Measurements from ENCODE around the gene FTCD. TPM values are rescaled to one million over a fixed set of nuclear protein-coding genes. Genes with fewer than 3 reads are reported as not detected.
"Not testable (repeated sequence)": the region's sequence is repeated elsewhere in the genome, so short reads cannot be mapped to it uniquely, and the experiment has no call there.

Gene FTCD
- total and polyA plus RNA-seq, 4 experiments from 2014 or later: 1.3 to 1.7 TPM; not detected in 2

- Mint-ChIP-seq H3K4me1 (peaks cover 0 to 4% (median 1%) of the 10 kb centered on the region in 4 donors), H3K27me3 (no peaks in the 10 kb centered on the region), H3K4me3 (no peak overlapping the region), H3K36me3 (no peaks in the 10 kb centered on the region), H3K27ac (peak overlapping the region in 1 of 7 donors; percentile 70), H3K9me3 (no peaks in the 10 kb centered on the region)
- Histone ChIP-seq H3K4me1 (ENCODE audit: insufficient read depth, low read length) (peaks cover 5% of the 10 kb centered on the region), H3K27ac (ENCODE audit: low read depth, low read length) (no peak overlapping the region), H3K36me3 (ENCODE audit: insufficient read depth, low read length) (no peaks in the 10 kb centered on the region), H3K4me3 (ENCODE audit: low read length in 2 of 2) (no peak overlapping the region), H3K27me3 (ENCODE audit: insufficient read depth, low read length) (no peaks in the 10 kb centered on the region), H3K9me3 (ENCODE audit: control insufficient read depth in 1 of 2, low read length in 2 of 2) (no peaks in the 10 kb centered on the region)
- ChIA-PET CTCF (ENCODE audit: partially characterized antibody) (no interaction called here), POLR2A (ENCODE audit: partially characterized antibody) (no interaction called here)
- intact Hi-C loops (cut with micrococcal nuclease): no loop called here
- DNase-seq: peak in 1 of 5 donors; percentile 16
These were observed 6.0 kb downstream of the FTCD start for GRCh38 chr21:46149205-46149901.

GRCh38 chr21:46148106-46148505 lies 7.3 kb downstream of the FTCD start:
- Mint-ChIP-seq H3K9me3 (no peaks in the 10 kb centered on the region), H3K4me1 (peaks cover 3 to 8% (median 6%) of the 10 kb centered on the region in 4 donors), H3K27ac (no peak overlapping the region), H3K4me3 (no peak overlapping the region), H3K36me3 (no peaks in the 10 kb centered on the region), H3K27me3 (no peaks in the 10 kb centered on the region)
- peaks cover 5% of the 10 kb centered on the region for H3K4me1 ChIP-seq (ENCODE audit: insufficient read depth, low read length)
- no peaks in the 10 kb centered on the region for H3K27me3 ChIP-seq (ENCODE audit: insufficient read depth, low read length)
- H3K9me3 ChIP-seq (ENCODE audit: control insufficient read depth in 1 of 2, low read length in 2 of 2): no peaks in the 10 kb centered on the region
- intact Hi-C loops (cut with micrococcal nuclease): no loop called here
- no peak overlapping the region for H3K27ac ChIP-seq (ENCODE audit: low read depth, low read length)
- H3K4me3 ChIP-seq (ENCODE audit: low read length in 2 of 2): no peak overlapping the region
- POLR2A ChIA-PET (ENCODE audit: partially characterized antibody): no interaction called here
- no peaks in the 10 kb centered on the region for H3K36me3 ChIP-seq (ENCODE audit: insufficient read depth, low read length)
- CTCF ChIA-PET (ENCODE audit: partially characterized antibody): no interaction called here
- peak in 1 of 5 donors; percentile 14 for DNase-seq

GRCh38 chr21:46147429-46147828 lies 8.0 kb downstream of the FTCD start:
- H3K27ac Mint-ChIP-seq; H3K27me3 Mint-ChIP-seq; H3K36me3 Mint-ChIP-seq; CTCF ChIA-PET (ENCODE audit: partially characterized antibody); H3K27ac ChIP-seq (ENCODE audit: low read depth, low read length); H3K4me1 ChIP-seq (ENCODE audit: insufficient read depth, low read length); H3K27me3 ChIP-seq (ENCODE audit: insufficient read depth, low read length); POLR2A ChIA-PET (ENCODE audit: partially characterized antibody); H3K4me1 Mint-ChIP-seq; H3K4me3 ChIP-seq (ENCODE audit: low read length in 2 of 2); H3K36me3 ChIP-seq (ENCODE audit: insufficient read depth, low read length); H3K9me3 Mint-ChIP-seq; H3K9me3 ChIP-seq (ENCODE audit: control insufficient read depth in 1 of 2, low read length in 2 of 2); H3K4me3 Mint-ChIP-seq: not testable (repeated sequence)
- peak; percentile 31 to 40 (median 38) for DNase-seq
- intact Hi-C loops (cut with micrococcal nuclease): loop anchor here (1.0 kb wide), 1 partner anchor 177 kb away; the partner anchor contains the start of gene PCNT

- ChIA-PET CTCF (ENCODE audit: partially characterized antibody) (no interaction called here), POLR2A (ENCODE audit: partially characterized antibody) (no interaction called here)
- Histone ChIP-seq H3K4me3 (ENCODE audit: low read length in 2 of 2) (no peak overlapping the region), H3K9me3 (ENCODE audit: control insufficient read depth in 1 of 2, low read length in 2 of 2) (no peaks in the 10 kb centered on the region), H3K27ac (ENCODE audit: low read depth, low read length) (no peak overlapping the region), H3K36me3 (ENCODE audit: insufficient read depth, low read length) (no peaks in the 10 kb centered on the region), H3K4me1 (ENCODE audit: insufficient read depth, low read length) (peaks cover 5% of the 10 kb centered on the region), H3K27me3 (ENCODE audit: insufficient read depth, low read length) (no peaks in the 10 kb centered on the region)
- Mint-ChIP-seq H3K27me3 (no peaks in the 10 kb centered on the region), H3K9me3 (no peaks in the 10 kb centered on the region), H3K4me1 (peaks cover 3 to 8% (median 4%) of the 10 kb centered on the region in 4 donors), H3K27ac (peak overlapping the region in 2 of 7 donors; percentile 60 to 62), H3K36me3 (no peaks in the 10 kb centered on the region), H3K4me3 (no peak overlapping the region)
- intact Hi-C loops (cut with micrococcal nuclease): loop anchor here (1.0 kb wide), 1 partner anchor 177 kb away; the partner anchor contains the start of gene PCNT
- DNase-seq: no peak
These were observed 8.5 kb downstream of the FTCD start for GRCh38 chr21:46146856-46147255.

GRCh38 chr21:46145840-46146691 lies 9.3 kb downstream of the FTCD start:
- no peak overlapping the region for H3K27ac ChIP-seq (ENCODE audit: low read depth, low read length)
- Mint-ChIP-seq H3K9me3 (no peaks in the 10 kb centered on the region), H3K36me3 (no peaks in the 10 kb centered on the region), H3K27ac (peak overlapping the region in 2 of 7 donors; percentile 13 to 62), H3K4me3 (no peak overlapping the region), H3K27me3 (no peaks in the 10 kb centered on the region), H3K4me1 (peaks cover 4 to 8% (median 5%) of the 10 kb centered on the region in 4 donors)
- ChIA-PET CTCF (ENCODE audit: partially characterized antibody) (no interaction called here), POLR2A (ENCODE audit: partially characterized antibody) (no interaction called here)
- no peaks in the 10 kb centered on the region for H3K27me3 ChIP-seq (ENCODE audit: insufficient read depth, low read length)
- peak in 1 of 5 donors; percentile 8 for DNase-seq
- H3K36me3 ChIP-seq (ENCODE audit: insufficient read depth, low read length): no peaks in the 10 kb centered on the region
- H3K4me1 ChIP-seq (ENCODE audit: insufficient read depth, low read length): peaks cover 5% of the 10 kb centered on the region
- intact Hi-C loops (cut with micrococcal nuclease): no loop called here
- no peaks in the 10 kb centered on the region for H3K9me3 ChIP-seq (ENCODE audit: control insufficient read depth in 1 of 2, low read length in 2 of 2)
- H3K4me3 ChIP-seq (ENCODE audit: low read length in 2 of 2): no peak overlapping the region

GRCh38 chr21:46145159-46145839 lies 10.1 kb downstream of the FTCD start:
- H3K27ac ChIP-seq (ENCODE audit: low read depth, low read length): no peak overlapping the region
- intact Hi-C loops (cut with micrococcal nuclease): no loop called here
- ChIA-PET POLR2A (ENCODE audit: partially characterized antibody) (no interaction called here), CTCF (ENCODE audit: partially characterized antibody) (no interaction called here)
- H3K9me3 ChIP-seq (ENCODE audit: control insufficient read depth in 1 of 2, low read length in 2 of 2): no peaks in the 10 kb centered on the region
- no peaks in the 10 kb centered on the region for H3K27me3 Mint-ChIP-seq
- H3K36me3 ChIP-seq (ENCODE audit: insufficient read depth, low read length): no peaks in the 10 kb centered on the region
- H3K4me3 Mint-ChIP-seq: no peak overlapping the region
- peak in 1 of 5 donors; percentile 24 for DNase-seq
- no peak overlapping the region for H3K4me3 ChIP-seq (ENCODE audit: low read length in 2 of 2)
- H3K4me1 Mint-ChIP-seq: peaks cover 4 to 8% (median 5%) of the 10 kb centered on the region in 4 donors
- no peaks in the 10 kb centered on the region for H3K36me3 Mint-ChIP-seq
- peak overlapping the region in 1 of 7 donors; percentile 2 for H3K27ac Mint-ChIP-seq
- no peaks in the 10 kb centered on the region for H3K27me3 ChIP-seq (ENCODE audit: insufficient read depth, low read length)
- peaks cover 5% of the 10 kb centered on the region for H3K4me1 ChIP-seq (ENCODE audit: insufficient read depth, low read length)
- no peaks in the 10 kb centered on the region for H3K9me3 Mint-ChIP-seq
